NCI-H1105 treated with DMSO at 0.1 percent for 48 hours (cell line): ENCODE data around the gene IGSF9B.

ENCODE experiments used
- DNase-seq: peaks from one replicate; lab custom pipeline; 2025; lab: John Stamatoyannopoulos, UW

Gene IGSF9B

DNA sequence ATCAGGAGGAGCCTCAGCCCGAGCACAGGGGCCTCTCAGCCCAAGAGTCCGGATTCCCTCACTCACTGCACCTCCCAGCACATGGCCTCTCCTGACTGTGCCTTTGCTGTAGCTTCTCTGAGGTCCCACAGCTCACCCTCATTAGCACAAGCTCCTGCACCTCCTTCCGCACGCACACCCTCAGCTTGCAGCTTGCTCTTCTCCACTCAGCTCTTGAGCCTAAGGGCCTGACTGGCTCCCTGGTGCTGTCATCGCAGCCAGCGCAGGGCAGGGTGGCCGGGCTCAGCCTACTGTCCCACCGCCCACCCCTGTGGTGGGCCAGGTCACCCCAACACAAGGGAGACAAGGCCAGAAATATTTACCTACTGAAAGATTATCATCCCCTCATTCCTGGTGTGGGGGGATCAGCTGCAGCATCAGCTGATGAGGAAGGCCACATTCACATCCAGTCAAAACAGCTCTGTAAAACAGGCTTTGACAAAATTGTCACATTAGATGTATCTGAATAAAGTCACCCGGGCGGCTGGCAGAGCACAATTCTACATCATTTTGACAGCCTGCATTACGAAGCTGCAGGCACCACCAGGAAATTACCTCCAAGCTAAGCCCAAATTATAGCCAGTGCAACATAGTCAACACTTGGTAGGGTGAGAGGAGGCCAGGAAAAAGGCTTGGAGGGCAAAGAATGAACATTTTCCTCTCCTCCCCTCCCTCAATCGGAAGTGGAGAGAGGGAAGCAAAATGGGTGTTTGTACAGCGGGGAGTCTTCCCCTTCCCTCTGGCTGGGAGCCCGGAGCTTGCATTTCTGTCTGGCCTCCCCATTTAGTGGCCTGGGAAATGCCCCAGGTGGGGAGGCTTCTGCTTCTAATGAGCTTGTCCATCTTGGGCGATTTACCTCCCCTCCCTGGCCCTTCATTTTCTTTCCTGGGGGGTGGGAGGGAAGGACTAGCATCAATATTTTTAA is 29.5 kb upstream of the IGSF9B start:
- no peak for DNase-seq

DNA sequence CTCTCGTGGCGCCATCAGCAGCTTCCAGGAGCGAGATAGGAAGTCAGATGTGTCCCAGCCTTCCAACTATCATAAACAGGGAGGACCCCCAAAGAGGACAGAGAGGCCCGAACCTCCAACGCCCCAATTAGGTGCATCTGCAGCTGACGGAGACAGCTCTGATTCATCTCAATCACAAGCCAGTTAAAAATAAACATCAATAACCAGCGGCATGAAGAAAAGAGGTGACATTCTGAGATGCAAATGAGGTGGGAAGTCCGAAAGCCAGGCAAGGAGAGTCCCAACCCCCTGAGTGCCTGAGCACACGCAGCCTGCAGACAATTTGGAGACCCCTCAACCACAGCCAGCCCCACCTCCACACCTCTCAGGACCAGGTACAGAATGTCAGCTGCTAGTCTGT is 28.1 kb upstream of the IGSF9B start:
- DNase-seq, result no peak

DNA sequence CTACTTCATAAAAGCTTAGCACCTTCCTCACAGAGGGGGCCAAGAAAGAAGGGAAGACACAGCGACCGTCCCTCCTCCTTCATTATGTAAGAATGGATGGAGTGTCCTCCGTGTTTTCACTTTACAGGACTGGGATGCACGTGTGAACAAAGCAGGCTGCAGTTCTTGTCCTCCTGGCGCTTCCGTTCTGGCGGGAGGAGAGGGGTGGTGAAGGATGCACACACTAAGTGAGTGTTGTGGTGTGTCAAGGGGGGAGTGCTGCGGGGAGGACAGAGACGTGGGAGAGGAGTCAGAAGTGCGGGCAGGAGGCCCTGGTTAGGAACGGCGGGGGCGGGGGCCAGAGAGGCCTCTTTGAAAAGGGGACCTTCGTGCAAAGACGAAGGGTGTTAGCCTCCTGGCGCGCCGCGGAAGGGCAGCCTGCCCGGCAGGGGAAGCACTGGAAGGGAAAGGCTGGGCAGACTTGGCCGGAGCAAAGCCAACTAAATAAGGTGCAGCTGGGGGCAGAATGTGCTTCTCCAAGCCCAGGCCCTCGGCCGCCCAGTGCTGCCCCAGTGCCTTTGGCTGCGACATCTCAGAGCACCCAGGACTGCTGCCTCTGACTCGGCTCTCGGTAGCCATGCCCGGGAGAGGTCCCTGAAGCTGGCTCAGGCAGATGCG is 27.0 kb upstream of the IGSF9B start:
- DNase-seq, result no peak

DNA sequence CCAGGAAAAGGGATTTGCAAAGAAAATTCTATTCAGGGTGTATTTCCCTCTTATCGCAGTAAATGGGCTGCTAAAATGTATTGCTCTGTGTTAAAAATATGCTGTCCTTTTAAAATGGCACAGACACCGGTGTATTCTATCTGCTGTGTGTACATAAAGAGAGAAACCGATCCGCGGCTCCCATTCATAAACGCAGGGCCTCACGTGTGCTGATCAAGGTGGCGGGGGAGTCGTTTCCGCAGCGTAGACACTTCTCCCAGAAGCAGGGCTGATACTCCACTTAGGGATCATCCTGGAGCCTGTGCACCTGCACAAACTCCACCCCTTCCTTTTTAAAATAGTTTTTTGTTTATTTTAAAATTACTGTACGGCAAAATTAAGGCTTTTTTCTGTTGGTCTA is 26.1 kb upstream of the IGSF9B start:
- no peak for DNase-seq

DNA sequence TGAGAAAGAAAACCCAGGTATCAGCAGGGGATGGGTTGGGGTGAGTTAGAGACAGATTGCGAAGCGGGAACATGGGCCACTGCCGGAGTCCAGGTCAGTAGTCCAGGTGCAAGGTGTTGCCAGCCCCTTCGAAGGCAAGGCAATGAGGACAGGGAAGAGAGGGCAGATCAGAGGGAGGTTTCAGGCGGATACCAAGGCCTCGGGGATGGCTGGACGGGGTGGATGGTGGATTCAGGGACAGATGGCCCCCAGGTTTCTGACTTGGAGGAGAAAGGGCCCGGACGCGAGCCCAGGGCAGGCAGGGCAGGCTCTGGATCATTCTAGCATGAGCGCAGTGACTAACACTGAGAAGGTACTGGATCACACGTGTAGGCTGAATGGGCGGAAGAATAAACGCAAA is 25.4 kb upstream of the IGSF9B start:
- DNase-seq, result no peak

DNA sequence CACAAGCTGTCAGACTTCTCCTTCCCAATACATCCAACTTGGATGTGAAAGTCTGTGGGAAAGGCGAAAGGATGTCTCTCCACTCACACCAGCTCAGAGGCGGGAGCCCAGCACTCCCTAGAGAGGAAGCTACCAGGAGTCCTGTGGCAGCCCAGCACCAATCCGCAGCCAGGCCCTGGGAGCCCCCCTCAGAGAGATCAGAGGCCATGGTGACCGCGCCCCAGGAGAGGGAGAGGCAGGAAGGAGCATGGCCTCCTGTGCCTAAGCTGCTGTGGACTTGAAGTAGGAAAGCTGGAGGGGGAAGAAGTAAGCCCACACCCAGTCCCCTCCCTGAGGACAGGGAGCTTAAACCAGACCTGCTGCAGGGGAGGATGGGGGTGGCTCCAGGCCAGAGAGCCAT is 24.4 kb upstream of the IGSF9B start:
- DNase-seq, result no peak

DNA sequence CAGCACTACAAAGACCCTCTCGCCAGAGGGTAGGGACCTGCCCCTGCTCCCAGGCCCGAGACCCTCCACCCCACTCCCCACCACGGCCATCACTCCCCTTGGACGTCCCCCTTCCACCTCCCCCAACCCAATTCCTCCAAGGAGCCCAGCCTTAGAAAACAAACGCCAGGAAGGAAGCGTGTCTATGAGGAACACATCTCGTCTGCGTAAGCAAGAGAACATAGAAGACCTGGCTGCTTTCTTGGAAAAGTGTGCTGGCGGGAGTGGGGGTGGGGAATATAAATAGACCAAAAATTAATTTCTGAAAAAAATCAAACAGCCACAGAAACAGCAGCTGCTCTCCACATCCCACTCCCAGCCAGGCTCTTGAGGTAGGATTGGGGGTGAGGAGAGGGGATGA is 23.9 kb upstream of the IGSF9B start:
- DNase-seq, result no peak

DNA sequence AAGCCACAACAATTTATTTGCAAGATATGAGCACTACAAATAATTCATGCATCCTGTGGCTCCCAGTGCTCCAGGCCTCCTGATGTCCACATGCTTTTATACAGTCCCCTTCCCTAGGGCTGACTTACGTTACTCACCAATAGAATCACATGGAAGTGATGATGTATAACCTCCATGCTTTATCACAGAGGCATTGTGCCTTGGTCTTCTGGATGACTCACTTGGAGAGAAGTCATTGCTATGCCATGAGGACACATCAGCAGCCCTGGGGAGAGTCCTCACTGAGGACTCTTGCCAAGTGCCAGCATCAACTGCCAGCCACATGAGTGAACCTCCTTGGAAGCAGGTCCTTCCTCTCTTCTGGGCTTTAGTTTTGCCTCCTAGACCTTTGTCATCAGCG is 22.0 kb upstream of the IGSF9B start:
- DNase-seq, result no peak

DNA sequence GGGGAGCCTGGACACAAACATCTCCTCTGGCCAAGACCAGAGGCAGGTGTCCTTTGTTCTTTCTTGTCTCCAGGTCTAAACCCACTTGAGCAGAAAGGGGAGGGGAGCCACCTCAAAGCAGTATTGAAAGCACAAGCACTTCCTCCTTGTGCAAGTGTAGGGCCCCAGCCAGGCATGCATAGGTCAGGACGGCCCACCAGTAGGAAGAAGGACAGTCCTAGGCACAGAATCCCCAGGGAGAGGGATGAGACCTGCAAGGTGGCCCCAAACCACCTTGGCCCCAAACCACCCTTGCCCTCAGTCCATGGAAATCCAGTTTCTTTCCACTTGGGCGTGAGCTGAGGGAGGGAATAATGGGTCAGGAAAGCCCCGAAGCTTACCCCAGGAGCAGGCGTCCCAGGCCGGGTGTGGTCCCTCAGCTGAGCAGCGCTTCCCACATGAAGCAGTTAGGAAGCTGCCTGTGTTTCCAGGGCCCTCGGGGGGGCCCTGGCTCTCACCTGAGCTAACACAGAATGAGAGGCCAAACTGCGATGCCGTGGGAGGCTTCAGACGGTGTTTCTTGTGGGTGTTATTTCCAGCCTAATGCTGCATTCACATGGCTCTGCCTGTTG is 20.4 kb upstream of the IGSF9B start:
- no peak for DNase-seq

DNA sequence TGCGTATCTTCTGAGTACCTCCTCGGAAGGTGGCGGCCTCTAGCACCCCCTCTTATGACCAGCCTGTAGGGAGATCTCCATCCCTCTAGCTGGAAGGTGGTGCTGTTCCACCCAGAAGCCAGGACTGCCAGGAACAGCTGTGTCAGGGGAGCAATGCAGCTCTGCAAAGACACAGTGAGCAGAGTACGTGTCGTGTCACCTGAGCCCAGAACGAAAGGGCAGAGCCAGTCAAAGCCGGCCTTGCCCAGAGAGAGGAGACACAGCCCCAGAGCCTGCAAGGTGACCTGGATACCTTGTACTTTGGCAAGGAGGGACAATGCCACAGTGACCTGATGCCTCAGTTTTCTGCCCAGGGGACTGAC is 18.7 kb upstream of the IGSF9B start:
- no peak for DNase-seq

DNA sequence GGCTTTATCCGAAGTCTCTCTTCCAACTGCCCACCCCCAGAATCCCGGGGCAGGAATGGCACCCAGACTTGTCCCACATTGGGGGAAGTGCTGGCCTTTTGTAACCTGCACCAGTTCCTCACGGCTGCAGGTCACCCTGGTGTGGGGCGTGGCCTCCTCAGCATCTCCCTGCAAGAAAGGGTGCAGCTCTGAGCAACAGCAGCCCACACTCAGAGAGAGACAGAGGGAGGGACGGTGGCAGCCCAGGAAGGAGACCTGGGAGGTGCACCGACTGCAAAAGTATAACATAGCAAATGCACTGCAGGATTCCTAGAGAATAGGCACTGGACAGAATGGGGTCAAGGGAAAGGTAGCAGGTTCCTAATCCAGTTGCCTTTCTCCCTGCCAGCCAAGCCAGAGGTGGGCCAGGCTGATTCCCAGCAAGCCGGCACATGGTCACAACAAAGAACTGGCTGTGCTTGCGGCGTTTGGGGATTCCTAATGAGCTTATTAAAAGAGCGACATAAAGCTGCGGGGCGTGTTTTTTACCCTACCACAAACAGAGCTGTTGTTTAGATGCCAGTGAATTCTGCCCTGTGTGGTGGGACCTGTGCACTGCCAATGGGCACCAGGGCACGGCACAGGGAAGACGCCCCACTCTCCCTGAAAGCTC is 18.2 kb upstream of the IGSF9B start:
- no peak for DNase-seq

DNA sequence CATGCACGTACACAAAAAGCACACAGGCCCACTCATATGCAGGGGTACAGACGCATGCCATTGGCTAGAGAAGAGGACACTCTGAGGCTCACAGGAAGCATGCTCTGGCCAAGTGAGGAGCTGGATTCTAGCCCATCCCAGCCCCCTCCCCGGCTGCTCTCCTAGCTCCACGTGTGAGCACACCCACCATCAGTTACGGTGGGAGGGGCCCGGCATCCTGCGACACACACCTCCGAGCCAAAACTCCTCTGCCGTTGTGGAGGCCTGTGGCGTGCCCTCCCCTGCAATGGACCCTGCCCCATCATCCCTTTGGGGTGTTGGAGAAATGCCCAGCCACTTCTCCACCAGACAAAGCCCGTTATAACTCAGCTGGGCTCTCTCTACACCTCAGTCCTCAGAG is 15.1 kb upstream of the IGSF9B start:
- DNase-seq, result no peak

DNA sequence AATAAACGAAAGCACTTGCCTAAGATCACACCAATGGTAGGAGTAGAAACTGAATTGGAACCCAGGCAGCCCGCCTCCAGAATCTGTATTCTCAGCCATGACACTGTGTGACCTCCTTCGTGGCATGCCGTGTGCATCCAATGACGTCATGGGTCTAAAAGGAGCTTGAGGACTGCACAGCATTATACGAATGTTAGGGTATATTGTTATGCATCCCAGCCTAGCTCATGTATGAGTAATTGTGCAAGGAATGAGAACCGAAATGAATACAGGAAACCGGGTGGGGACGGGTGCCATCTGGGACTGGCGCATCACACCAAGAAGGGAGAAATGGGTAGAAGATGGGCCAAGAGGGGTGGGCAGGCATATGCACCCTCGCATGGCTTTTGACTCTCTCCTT is 12.3 kb upstream of the IGSF9B start:
- no peak for DNase-seq

DNA sequence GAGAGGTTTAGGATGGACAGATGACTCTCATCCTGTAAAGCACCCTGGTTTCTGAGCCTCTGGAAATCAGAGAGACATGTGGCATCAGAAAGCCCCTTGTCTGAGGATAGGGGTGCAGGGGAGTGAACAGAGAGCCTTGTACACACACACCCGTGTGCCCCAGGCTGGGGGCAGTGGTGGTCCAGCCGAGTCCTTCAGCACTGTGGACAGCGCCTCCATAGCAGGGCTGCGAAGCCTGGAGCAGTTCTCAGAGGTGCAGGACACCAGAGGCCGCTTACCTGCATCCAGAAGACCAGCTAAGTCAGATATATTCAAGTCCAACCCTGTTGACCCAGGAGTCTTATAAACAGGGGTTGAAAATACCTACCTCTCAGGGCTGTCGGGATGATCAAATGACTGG is 11.5 kb upstream of the IGSF9B start:
- no peak for DNase-seq

DNA sequence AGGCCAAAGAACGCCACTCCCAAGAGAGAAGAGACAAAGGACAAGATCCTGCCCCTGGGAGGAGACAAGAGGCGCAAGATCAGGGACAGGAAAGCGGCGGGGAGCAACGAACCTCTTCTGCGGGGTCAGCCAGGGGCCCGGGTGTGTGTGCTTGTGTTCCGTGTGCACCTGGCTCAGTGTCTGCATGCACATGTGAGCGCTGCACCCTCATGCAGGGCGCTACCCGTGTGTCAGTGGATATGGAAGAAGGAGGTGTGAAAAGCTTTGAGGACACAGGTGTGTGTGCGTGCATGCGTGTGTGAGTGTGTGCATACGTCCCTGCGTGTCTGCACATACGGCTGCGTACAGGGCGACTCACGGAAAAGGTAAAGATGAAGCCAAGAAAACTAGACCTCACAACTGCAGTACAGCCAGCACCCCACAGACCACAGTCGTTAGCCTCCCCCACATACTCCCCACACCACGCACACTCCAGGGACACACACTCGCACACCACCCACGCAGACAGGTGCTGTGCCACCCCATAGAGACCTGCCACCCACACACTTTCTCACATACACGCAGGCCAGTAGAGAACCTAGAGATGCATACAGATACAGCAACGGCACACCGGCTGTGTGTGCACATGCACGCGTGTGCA is 11.0 kb upstream of the IGSF9B start:
- DNase-seq, result no peak

DNA sequence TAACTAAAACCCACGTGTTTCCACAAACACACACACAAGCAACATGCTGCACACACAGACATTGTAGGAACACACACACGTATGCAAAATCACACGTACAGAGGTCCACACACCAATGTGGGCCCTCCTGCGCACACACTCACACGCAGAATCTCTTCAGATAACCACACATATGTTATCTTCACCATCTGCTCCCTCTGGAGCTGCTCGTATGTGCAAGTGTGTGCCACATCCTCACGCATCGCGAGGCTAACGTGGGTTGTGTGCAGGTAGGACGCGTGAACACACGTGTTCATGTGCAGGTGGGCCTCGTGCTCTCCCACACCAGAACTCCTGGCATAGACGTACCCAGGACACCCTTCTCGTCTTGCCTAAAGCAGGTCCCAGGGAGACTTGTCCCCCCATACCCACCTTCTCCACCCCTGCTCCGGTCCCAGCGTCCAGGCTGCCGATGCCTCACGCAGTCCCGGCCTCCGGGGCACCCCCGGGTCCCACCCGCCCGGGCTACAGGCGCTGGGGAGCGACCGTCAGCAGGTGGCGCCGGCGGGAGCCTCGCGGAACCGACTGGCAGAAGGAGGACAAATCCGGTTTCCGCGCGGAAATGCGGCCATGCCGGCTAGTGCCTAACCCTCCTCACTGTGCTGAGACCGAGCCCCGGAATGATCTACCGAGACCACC is 10.3 kb upstream of the IGSF9B start:
- DNase-seq, result no peak

DNA sequence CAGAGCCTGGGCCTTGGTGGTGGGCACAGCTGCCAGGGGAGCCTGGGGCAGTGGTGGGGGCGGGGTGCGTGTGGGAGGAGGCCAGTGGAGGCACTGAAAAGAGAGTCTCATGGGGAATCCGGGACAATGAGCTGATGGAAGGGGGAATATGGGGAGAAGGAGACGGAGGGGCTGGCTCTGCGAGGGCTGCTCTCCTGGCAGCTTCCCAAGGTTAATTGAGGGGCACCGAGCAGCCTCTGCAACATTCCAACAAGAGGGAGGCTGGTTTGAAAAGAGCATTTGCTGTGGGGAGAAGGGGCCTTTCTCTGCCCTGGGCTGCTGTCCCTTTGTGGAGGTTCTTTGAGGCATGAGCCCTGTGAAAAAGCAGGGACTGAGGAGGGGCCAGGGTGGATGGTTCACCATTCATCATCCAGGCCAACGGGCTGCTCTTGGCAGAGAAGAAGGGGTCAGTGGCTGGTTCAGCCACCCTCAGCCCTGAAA is 9.4 kb upstream of the IGSF9B start:
- peak; percentile 63 for DNase-seq

DNA sequence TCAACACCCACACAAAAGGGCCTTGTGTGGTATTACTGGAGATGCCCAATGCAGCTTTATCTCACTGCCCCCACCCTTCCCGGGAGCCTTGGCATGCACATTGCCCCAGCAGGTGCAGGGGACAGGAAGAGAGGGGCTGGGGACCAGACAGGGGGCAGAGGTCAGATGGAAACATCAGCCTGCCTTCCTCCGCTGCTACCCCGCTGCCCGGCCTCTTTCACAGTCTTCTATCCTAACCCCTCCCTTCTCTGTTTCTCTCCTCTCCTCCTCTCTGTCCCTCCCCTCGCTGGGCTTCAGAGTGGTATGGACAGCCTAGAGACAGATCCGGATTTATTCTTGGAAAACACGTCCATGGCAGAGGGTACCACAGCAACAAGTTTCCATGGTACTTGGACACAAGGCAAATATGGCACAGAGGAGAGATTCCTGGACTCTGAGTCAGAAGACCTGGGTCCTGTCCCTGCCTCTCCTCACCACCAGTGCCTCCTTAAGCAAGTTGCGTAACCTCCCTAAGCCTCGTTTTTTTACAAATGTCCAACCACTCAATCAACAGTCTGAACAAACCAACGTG is 8.3 kb upstream of the IGSF9B start:
- no peak for DNase-seq

DNA sequence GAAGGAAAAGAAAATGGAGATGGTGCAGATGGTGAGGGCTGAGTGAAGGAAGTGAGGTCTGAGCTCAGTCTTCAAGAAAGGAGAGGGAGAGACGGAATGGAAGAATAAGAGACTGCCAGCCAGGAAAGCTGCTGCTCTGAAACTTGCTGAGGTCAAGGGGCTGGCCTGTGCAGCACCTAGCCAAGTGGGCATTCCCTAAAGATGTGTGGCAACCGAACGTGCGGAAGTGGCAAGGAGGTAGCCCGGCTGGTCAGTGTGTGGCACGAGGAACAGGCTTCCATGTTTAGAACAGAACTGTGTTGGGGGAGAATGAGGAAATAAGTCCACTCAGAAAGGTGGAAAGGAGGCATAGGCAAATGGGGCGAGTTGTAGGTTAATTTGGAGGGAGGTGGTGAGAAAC is 7.6 kb upstream of the IGSF9B start:
- no peak for DNase-seq

DNA sequence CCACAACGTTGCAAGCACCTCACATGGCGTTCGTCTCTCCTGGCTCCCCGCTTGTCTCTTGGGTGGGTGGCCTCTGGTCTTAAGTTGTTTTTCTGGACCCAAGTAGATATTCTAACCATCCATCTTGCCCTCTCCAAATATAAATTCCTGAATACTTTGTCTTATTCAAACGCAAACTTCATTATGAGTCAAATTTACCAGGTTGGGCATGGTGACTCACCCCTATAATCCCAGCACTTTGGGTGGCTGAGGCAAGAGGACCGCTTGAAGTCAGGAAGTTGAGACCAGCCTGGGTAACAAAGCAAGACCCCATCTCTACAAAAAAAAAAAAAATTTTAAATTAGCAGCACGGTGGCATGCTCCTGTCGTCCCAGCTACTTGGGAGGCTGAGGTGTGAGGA is 5.1 kb upstream of the IGSF9B start:
- no peak for DNase-seq

DNA sequence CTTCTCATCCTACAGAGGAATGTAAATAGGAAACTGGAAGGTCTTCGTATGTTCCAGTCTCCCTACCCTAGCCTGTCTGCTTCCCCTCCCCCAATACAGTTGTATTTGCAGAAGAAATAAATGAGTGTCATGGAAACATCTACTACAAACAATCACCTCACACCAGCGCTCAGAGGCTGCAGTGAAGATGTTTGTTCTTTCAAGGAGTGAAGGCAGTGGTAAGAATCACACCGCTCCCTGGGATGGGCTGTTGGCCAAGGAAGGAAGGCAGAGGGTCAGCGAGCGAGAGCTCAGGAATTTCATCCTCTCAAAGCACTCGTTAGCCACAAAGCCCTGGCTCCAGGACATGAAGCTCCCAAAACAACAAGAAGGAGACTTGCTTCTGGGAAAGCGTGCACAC is 1.1 kb upstream of the IGSF9B start:
- no peak for DNase-seq
